OCI-LY7 (cell line): ENCODE measurements around the gene GRK6. TPM values are rescaled to one million over a fixed set of nuclear protein-coding genes. Genes with fewer than 3 reads are reported as not detected.

Experiments used
- BruUV-seq: library from RNA; stranded (reverse); fragments of 400-500 nt; replicated peaks from 2 replicates; lab custom pipeline; 2021; lab: Mats Ljungman, UMichigan
- CTCF ChIA-PET: fragments of 300-600 bp; sonication (Branson Sonifier 250); formaldehyde crosslinking; loops from one replicate; lab custom pipeline; 2022; ENCODE audit warnings: antibody characterized with exemption; ENCODE audit not compliant: unreplicated experiment; lab: Charles Lee
- POLR2A ChIA-PET: fragments of 300-600 bp; sonication (Branson Sonifier 250); formaldehyde crosslinking; loops from one replicate; lab custom pipeline; 2022; ENCODE audit warnings: antibody characterized with exemption; lab: Charles Lee
- DNase-seq: peaks from one replicate; pipeline ENCODE4 v3.0.0-alpha.2; 2015; ENCODE audit warnings: low spot score
- H2AFZ ChIP-seq: fragments of 200-600 bp; sonication (generic), shearing (Covaris generic); 2 replicates; pipeline ENCODE4 v1.6.1; 2014; ENCODE audit warnings: mild to moderate bottlenecking, antibody characterized with exemption, low read length, moderate library complexity
- H3K27ac ChIP-seq: fragments of 200-600 bp; sonication (generic); 2 replicates; pipeline ENCODE4 v1.5.1; 2014; ENCODE audit warnings: mixed run types, low read depth, mild to moderate bottlenecking, moderate library complexity, low read length, inconsistent platforms; ENCODE audit not compliant: poor library complexity, severe bottlenecking
- H3K36me3 ChIP-seq: fragments of 200-600 bp; sonication (generic); 2 replicates; pipeline ENCODE4 v1.6.1; 2014; ENCODE audit warnings: mild to moderate bottlenecking, antibody characterized with exemption, low read length, moderate library complexity, mixed read lengths; ENCODE audit not compliant: insufficient read depth
- H3K4me1 ChIP-seq: fragments of 200-600 bp; sonication (generic); 2 replicates; pipeline ENCODE4 v1.5.1; 2014; ENCODE audit warnings: mild to moderate bottlenecking, low read length; ENCODE audit not compliant: insufficient read depth, poor library complexity, severe bottlenecking
- H3K4me2 ChIP-seq: fragments of 200-600 bp; sonication (generic); 2 replicates; pipeline ENCODE4 v1.6.1; 2014; ENCODE audit warnings: mild to moderate bottlenecking, low read length
- H3K4me3 ChIP-seq: fragments of 200-600 bp; sonication (generic); 2 replicates; pipeline ENCODE4 v1.5.1; 2014; ENCODE audit warnings: mild to moderate bottlenecking, low read depth, low read length; ENCODE audit not compliant: poor library complexity, severe bottlenecking
- H3K79me2 ChIP-seq: fragments of 200-600 bp; sonication (generic); 2 replicates; pipeline ENCODE4 v1.6.1; 2016; ENCODE audit warnings: low read depth, mild to moderate bottlenecking, low read length, moderate library complexity, mixed read lengths; ENCODE audit not compliant: insufficient read depth
- H3K9me2 ChIP-seq: fragments of 200-600 bp; sonication (generic); 2 replicates; pipeline ENCODE4 v1.6.1; 2016; ENCODE audit warnings: mild to moderate bottlenecking, low read length, mixed read lengths; ENCODE audit not compliant: insufficient read depth
- H3K9me3 ChIP-seq: fragments of 200-600 bp; sonication (generic); 2 replicates; pipeline ENCODE4 v1.6.1; 2014; ENCODE audit warnings: mild to moderate bottlenecking, mixed run types, low read length, mixed read lengths
- H4K20me1 ChIP-seq: fragments of 200-600 bp; sonication (generic); 2 replicates; pipeline ENCODE4 v1.6.1; 2014; ENCODE audit warnings: mild to moderate bottlenecking, antibody characterized with exemption, low read length, moderate library complexity, mixed read lengths; ENCODE audit not compliant: insufficient read depth
- EZH2phosphoT487 ChIP-seq: fragments of 200-600 bp; sonication (generic); IDR thresholded peaks from 2 replicates; pipeline ENCODE4 v1.6.1; 2018; ENCODE audit warnings: low read depth, borderline replicate concordance, mild to moderate bottlenecking, mixed run types, antibody characterized with exemption, low read length, moderate library complexity, mixed read lengths
- intact Hi-C: fragments of 100-400 bp; cut with micrococcal nuclease; formaldehyde crosslinking; loops from one replicate; pipeline ENCODE4 v1.10.0; 2022; ENCODE audit not compliant: unreplicated experiment
- total RNA-seq, 2 experiments: library from RNA; depleted of rRNA in 1 of 2; stranded (reverse); fragments of >200 nt in 1 of 2; shearing (Covaris generic) in 1 of 2; gene quantifications; 2 replicates each; pipeline ENCODE4 v1.2.3, GENCODE V29; 2014 to 2022
- TF ChIP-seq, protein P1 (sequence below): fragments of 200-600 bp; sonication (generic); conservative IDR thresholded peaks from 2 replicates; pipeline ENCODE4 v1.5.1; 2014; ENCODE audit warnings: mild to moderate bottlenecking, antibody characterized with exemption, low read length, moderate library complexity, mixed read lengths

The GRK6 gene
- total RNA-seq, 2 experiments from 2014 or later, result 46.2 to 99.4 TPM

GRCh38 chr5:177399997-177400868, 26.2 kb upstream of the GRK6 start, which contains the start of gene PFN3:
Gene PFN3, minus strand, starts transcription at chr5:177400661. Its CDS starts 85 bp downstream, at chr5:177400576.
- H4K20me1 ChIP-seq, result no peaks in the 10 kb centered on the region
- peaks cover 18% of the 10 kb centered on the region for H3K4me1 ChIP-seq
- no peaks in the 10 kb centered on the region for H3K79me2 ChIP-seq
- no peaks in the 10 kb centered on the region for H3K36me3 ChIP-seq
- H3K9me2 ChIP-seq, result no peaks in the 10 kb centered on the region
- H2AFZ ChIP-seq, result no peak within 1 kb of the TSS
- H3K9me3 ChIP-seq, result no peaks in the 10 kb centered on the region
- intact Hi-C loops, result loop anchor here (10.0 kb wide), 1 partner anchor 195 kb away; the partner anchor contains the start of gene TMED9
- H3K4me2 ChIP-seq, result no peak within 1 kb of the TSS
- H3K27ac ChIP-seq, result no peak within 1 kb of the TSS
- H3K4me3 ChIP-seq, result no peak within 1 kb of the TSS
- BruUV-seq, result no TSS peak
- CTCF ChIA-PET, result no interaction called here
- no peak for TF ChIP-seq EZH2phosphoT487
- TF ChIP-seq, protein P1, sequence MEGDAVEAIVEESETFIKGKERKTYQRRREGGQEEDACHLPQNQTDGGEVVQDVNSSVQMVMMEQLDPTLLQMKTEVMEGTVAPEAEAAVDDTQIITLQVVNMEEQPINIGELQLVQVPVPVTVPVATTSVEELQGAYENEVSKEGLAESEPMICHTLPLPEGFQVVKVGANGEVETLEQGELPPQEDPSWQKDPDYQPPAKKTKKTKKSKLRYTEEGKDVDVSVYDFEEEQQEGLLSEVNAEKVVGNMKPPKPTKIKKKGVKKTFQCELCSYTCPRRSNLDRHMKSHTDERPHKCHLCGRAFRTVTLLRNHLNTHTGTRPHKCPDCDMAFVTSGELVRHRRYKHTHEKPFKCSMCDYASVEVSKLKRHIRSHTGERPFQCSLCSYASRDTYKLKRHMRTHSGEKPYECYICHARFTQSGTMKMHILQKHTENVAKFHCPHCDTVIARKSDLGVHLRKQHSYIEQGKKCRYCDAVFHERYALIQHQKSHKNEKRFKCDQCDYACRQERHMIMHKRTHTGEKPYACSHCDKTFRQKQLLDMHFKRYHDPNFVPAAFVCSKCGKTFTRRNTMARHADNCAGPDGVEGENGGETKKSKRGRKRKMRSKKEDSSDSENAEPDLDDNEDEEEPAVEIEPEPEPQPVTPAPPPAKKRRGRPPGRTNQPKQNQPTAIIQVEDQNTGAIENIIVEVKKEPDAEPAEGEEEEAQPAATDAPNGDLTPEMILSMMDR, result no peak
- no peak for DNase-seq
- POLR2A ChIA-PET, result no interaction called here

GRCh38 chr5:177402271-177403043, 24.0 kb upstream of the GRK6 start:
- intact Hi-C loops, result loop anchor here (1.0 to 10.0 kb wide), 2 partner anchors 24 to 192 kb away; partner anchors contain the start of genes GRK6 and TMED9

More at GRCh38 chr5:177402271-177403043, 24.0 kb upstream of the GRK6 start:
- H3K27ac ChIP-seq, result no peak overlapping the region
- no peak overlapping the region for H2AFZ ChIP-seq
- H3K9me2 ChIP-seq, result no peaks in the 10 kb centered on the region
- TF ChIP-seq, protein P1, result no peak
- TF ChIP-seq EZH2phosphoT487, result no peak
- no peaks in the 10 kb centered on the region for H4K20me1 ChIP-seq
- H3K4me1 ChIP-seq, result peaks cover 18% of the 10 kb centered on the region
- no peaks in the 10 kb centered on the region for H3K79me2 ChIP-seq
- DNase-seq, result no peak
- POLR2A ChIA-PET, result interaction anchor here (0.8 to 2.6 kb wide), 2 partner anchors 27 to 55 kb away, joined by 4 to 10 read pairs; no protein-coding TSS in a partner anchor
- no peaks in the 10 kb centered on the region for H3K36me3 ChIP-seq
- CTCF ChIA-PET, result interaction anchor here (0.6 to 3.5 kb wide), 9 partner anchors 10 to 118 kb away, joined by 3 to 25 read pairs (median 7); partner anchors contain the start of gene GRK6
- no peaks in the 10 kb centered on the region for H3K9me3 ChIP-seq
- BruUV-seq, result no TSS peak
- peak overlapping the region; percentile 73 for H3K4me2 ChIP-seq
- no peak overlapping the region for H3K4me3 ChIP-seq
